GM21447 (cell line): ENCODE measurements around the gene PDSS2.

ENCODE experiments used
- ATAC-seq: cut with Tn5 transposase; IDR thresholded peaks from one replicate; pipeline ENCODE4 v1.9.1; 2021; ENCODE audit not compliant: unreplicated experiment

PDSS2 gene, protein sequence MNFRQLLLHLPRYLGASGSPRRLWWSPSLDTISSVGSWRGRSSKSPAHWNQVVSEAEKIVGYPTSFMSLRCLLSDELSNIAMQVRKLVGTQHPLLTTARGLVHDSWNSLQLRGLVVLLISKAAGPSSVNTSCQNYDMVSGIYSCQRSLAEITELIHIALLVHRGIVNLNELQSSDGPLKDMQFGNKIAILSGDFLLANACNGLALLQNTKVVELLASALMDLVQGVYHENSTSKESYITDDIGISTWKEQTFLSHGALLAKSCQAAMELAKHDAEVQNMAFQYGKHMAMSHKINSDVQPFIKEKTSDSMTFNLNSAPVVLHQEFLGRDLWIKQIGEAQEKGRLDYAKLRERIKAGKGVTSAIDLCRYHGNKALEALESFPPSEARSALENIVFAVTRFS

DNA sequence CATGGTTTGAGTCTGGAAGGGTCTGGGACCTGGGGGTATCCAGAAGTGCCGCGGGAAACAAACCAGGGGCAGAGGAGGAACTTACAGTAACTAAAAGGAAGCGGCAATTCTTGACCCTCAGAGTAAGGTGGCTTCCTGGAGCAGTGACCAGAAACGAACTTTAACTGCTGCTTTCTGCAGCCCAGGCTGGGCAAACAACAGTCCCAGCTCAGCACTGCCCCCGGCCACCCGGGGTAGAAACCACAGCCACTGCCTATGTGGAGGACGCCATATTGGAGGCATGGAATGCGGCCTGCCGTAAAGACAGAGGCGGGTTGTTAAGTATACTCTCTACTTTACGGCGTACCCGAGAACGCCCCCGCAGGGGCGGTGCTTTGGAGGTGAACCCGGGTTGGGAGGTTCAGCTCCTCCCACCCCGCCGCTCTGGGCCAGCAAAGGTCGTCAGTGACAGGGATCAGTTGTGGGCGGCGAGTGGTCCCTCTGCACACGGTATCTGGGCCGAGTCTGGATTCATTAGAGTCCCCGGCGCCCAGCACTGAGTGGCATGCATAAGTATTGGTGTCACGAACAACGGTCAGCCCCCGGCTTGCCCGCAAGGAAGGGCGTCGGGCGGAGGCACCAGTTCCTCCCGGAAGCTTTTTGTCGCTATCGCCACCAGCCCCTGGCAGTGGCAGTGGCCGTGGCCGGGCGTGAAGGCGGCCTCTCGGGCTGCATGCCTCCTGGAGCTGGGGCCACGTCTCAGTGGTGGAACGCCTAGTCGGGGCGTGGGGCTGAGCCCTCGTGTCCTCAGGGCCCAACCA lies at the start of gene PDSS2:
Gene PDSS2 (minus strand): TSS at position 282 of the 800 bp plus-strand sequence. CDS start 279 bp downstream, at position 3.
- ATAC-seq: peak; percentile 91

DNA sequence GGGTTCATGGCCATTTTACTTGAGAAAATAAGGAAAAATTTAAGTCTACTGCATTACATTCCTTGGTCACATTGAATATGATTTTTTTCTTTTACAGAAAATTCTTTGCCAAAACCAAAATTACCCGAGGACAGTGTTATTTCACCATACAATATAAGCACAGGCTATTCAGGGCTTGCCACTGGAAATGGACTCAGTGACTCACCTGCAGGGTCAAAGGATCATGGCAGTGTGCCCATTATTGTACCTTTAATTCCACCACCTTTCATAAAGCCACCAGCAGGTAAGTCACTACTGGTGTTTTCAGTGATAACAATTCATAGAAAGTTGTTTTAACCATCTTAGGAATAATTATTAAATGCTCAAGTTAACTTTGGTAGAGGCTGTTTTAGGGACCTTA lies 46.8 kb upstream of the PDSS2 start:
- ATAC-seq: no peak

DNA sequence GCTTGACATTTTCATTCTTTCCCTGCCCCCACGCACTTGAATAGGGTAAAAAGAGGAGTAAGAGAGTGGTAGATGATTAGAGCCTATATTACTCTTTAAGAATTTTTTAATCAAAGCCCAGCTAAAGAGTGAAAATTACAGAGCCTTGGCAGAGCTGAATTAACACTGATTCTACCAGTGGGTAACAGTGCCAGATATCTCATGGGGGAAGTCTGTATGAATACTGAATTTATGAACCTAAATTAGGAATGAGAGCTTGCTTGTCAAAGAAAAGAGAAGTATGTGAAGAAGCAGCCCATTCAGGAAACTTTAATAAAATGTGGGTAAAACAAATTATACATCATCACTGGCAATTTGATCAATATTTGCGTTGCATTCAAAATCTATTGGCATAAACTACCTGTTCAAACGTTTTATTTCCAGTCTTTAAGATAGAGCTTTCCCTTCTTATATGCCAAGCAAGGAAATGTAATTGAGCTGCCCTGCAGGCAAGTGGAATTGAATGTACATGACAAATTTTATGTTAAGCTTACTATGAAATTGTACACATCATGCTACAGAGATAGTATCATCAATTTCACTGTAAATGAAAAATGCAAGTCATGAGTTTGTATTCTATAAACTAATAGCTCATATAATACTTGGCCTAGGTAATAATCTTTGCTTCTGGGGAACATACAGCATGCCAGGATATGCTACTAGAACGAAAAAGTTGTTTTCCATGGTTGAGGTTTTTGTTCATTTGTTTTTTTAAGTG lies 45.1 kb upstream of the PDSS2 start:
- ATAC-seq: no peak

DNA sequence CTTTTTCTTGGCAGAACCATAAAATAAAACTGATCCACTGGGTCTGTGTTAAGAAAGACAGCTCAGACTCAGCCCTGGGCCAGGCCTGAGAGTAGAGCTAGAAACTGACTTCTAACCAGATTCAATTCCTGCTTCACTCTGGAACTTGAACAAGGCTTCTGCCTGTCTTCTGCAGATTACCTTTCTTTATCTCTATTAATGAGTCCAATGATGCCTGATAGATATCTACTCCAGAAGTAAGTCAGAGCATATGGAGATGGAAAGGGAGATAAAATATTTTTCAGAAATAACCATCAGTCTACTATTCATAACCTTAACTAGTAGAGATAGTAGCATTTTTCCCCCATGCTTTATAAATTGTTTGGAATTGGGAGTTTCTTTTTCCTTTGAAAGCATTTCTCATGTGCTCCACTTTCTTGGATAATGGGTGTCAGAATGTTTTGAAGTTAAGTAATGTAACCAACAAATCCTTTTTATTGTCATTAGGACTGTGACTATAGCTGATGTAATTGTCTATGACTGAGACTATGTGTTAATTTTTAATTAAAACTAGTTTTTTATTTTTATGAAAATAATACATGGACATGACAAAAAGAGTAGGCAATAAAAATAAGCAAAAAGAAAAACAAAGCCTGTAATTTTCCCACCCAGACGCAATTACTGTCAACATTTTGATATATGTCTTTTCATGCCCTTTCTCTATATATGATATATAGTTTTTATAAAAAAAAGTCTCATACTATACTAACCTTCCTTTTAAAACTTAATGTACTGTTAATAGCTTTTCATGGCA lies 37.7 kb upstream of the PDSS2 start:
- ATAC-seq: no peak

DNA sequence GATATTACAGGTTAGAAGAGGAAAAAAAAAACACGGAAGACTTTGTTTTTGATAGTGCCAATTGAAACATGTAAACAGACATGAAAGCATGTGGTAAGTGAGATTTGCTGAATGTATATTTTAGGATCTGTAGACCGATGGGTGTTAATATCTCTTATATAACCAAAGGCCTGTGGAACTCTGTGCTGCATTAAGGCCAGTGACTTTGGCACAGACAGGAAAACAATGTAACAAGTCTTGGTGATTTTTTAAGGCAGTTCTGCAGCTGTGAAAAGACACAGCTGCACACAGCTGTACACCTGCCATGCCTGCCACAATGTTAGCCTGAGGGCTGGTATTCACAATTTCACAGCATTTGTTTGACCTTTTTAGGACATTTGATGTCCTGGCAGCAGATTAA lies 36.6 kb upstream of the PDSS2 start:
- no peak for ATAC-seq

DNA sequence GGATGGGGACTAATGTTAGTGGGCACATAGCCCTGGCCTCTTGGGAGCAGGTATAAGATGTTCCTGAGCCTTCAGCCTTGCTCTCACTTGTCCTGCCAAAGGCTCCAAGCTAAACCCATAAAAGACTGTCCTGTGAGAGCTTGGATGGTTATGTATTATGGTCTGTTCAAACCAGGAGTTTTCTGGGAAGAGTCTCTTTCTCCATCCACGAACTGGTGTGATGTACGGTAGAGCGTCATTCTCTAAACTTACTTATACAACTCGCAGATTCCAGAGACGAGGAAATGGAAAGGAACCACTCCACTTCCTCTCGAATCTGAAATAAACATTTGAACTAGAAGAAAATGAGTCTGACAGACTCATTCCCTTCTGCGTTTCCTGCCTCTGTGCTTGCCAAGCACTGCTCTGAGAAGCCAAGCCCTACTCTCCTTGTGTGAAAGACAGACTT lies 35.9 kb upstream of the PDSS2 start:
- ATAC-seq: no peak

DNA sequence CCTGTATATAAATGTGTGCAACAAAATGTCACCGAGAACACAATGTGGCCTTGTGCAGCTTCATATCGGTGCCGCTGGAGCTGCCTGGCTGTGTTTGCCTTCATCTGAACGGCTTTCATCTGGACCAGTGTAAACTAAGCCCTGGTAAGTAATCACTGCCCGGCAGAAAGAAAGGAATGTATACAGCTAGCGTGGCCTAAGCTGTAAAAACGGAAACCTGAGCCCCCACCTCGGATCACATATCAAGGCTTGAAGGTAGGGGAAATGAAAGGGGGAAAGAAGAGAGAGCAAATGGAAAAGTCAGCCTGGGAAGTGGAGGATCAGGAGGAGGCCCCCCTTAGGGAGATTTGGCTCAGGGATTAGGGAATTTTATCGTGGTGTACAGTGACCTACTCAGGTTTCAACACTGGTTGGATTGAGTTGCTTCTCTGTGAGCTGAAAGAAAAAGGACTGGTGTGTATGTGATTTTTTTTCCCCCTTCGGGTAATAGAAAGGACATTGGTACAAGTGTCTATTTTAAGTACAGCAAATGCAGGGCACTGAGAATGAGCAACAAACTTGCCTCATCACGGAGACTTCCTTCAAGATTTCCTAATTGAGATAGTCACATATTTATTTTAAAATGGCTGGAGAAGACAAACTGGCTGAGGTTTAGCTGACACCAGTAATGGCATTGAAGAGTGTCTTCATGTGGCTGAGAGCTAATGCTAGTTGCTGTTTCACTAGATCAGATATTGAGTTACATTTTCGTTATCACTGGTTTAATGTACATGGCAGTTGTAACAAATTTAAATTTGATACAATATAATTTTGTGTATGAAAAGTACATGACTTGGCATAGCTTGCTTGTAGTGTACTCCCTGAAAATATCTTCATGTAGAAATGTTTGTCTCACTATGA lies 34.0 kb upstream of the PDSS2 start:
- no peak for ATAC-seq

DNA sequence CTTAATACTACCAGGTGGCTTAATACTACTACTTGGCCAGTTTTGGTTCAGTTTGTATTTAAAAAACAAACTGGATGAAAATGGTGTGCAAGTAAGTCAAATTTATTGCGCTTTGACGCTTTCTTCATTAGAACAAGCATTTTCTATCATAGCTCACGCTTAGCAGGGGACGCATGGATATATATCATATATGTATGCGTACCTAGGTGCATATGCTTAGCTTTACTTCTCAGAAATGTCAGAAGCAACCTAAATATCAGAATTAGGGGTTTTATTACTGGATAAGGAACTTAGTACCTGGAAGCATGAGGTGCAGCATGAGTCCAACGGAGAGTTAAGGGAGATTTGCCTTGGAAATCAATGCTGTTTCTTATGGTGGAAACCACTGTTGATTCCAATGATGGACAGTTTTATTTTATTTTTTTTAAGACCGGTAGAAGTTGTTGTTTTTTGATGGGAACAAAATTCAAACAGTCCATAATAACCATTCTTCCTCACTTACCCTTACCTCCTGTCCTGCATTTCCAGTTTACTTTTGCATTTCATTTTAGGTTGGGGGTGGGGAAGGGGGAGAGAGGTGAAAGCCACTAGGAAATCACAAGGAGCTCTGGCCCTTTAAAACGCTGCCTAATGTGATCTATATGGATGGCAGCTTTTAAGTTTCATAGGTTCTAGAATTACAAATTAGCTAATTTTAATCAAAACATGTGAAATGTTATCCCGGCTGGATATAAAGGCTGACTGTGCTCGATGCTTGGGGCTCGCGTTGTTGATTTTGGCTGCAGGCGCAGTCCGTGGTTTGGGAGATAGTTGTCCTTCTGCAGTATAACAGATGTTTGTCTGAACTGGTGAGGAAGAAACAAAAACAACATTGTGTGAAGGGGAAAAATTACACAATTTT lies 32.6 kb upstream of the PDSS2 start:
- no peak for ATAC-seq

DNA sequence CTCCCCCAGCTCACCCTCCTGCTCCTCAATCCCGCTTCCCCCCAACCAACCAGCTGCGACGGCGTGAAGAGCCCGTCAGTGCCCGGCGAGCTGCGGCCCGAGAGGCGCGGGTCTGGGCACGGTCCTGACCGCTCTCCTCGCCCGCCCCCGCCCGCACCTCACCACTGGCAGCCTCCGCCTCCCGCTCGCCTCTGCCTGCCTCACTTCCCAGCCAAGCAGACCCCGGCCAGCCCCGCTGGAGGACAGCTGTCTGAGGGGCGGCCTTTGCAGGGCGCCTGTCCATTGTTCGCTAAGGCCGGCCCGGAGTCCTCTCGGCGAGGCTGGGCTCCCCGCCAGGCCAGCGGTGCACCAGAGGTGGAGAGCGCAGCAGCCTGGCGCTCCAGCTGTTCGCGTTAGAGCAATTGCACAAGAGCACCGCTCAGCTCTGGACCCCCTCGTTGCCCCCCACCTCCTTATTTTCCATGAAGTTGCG lies 31.8 kb upstream of the PDSS2 start:
- ATAC-seq: no peak

DNA sequence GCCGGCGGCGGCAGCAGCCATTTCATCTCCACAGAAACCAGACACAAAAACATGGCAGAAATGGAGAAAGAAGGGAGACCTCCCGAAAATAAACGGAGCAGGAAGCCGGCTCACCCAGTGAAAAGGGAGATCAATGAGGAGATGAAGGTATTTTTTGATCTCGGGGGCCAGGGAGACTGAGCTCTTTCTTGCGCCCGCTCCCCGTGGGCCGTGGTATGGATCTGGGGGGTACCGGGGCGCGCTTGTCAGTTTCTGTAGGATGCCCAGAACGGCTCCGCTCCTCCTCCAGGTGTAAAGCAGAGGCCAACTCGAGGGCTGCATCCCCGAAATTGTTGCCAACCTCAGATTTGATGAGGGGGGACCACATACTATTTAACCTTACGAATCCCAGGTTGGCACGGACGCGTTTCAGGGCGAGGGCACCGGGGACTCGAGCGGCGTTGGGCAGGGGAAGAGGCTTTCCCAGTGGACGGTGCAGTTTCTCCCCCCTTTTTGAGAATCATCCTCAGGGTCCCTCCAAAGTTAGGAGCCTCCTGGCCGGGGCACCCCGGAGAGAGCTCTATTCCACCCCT lies 31.3 kb upstream of the PDSS2 start:
- no peak for ATAC-seq

DNA sequence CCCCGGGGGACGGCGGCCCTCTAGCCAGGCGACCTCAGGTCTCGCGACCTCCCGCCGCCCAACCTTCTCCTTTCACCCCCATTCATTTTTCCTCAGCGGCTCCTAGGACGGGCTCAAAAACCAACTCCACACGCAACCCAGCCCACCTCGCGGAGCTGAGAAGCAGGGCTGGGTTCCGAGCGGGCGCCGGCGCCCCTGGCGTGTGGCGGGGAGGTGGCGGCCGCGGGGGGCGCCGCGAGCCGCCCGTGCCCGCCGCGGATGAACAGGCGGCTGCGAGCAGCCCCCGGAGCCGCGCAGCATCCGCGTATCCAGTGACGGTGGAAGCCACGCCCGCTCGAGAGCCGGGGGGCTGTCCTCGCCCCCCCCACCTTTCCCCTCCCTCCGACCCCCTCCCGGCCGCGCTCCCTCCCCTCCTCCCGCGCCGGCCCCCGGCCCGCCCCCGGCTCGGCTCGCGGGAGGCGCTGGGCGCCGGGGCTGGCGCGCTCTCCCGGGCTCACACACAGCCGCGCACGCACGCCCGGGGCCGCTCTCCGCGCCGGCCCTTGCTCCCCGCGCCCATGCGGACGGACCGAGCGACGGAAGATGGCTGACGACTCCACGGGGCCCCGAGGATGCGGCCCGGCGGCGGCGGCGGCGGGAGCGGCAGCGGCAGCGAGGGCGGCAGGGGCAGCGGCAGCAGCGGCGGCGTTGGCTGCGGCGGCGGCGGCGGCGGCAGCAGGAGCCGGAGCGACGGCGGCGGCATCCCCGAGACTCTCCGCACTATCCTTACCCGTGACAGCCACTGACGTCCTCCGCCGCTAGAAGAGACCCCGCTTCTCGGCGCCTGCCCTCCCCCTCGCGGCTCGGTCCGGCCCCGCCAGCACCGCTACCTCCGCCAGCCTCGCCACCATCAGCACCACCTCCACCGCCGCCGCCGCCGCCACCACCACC lies 30.5 kb upstream of the PDSS2 start, which contains the start of gene SOBP:
Gene SOBP (plus strand): TSS at position 482 of the 930 bp plus-strand sequence. CDS start 500 bp downstream, outside the sequence.
- no peak for ATAC-seq

DNA sequence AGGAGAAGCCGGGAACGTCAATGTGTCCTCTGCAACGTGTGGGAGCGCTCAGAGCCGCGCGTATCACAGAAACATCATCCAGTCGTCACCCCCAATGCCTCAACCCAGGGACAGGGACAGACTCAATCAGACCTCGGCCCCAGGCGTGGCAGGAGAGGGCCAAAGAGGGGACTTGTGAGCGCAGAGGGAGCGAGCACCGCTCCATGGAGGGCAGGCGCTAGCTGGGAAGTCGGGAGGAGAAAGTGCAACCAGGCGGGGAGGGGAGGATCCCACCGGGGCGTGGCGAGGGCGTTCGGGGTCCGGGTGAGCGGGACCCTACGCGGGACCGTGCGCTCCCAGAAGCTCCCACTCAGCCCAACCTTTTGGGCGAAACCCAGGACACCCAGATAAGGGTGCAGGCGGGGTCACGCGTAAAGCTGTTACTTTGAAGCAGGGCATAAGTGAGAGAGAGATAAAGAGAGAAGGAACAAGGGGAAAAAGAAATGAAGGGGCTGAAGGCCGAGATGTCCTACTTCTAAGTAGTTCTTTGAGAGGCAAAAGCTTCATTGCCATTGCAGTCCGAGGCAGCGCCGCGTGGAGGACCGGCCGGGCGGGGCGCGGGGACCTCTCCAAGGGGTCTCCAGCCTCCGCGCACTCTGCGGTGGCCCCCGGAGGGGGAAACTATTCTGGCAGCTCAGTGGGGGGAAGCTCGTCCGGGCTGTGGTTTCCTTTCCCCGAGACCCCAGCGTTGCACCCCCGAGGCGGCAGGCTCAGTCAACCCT lies 29.7 kb upstream of the PDSS2 start:
- ATAC-seq: no peak

DNA sequence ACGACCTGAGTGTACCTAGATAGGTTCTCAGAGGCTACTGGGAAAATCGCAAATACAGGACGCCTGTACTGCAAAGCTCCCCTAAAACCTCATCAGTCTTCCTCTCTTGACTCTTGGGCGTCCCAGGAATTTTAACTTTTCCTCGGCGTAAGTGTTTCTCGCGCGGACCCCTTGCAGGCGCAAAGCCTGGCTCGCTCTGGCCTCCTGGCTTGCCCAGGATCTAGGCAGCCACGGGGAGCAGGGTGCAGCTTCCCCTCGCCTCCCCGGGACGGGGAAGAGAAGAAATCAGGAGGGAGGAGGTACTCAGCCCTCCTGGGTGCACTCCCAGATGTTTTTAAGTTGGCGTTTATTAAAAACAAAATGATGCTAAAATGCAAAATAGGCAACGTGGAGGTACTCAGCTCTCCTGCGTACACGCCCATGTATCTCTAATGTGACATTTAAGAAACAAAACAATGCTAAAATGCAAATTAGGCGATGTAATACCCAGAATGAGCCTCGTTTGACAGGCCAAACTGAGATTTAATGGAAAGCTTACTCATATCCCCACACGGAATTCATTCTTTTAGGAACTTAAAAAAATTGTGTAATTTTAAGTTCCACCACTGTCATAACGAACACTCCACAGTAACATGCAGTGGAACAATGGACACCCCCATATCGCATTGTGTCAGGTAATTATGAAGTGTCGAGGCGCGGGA lies 29.0 kb upstream of the PDSS2 start:
- no peak for ATAC-seq

DNA sequence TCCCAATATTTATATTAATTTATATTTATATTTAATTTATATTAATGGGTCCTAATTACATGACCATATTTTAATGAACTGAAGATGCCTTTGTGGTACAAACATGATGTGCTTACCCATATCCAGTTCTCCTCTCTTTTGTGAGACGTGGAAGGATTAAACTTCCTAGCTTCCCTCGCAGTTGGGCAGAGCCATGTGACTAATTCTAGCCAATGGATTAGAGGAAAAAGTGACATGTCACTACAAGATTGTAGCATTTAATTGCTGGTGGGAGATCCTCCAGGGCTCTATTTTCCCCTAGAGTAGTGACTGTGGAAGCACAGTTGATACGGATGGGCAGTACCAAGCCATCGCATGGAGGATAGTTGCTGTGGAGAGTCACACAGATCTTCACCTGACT lies 25.8 kb upstream of the PDSS2 start:
- no peak for ATAC-seq

DNA sequence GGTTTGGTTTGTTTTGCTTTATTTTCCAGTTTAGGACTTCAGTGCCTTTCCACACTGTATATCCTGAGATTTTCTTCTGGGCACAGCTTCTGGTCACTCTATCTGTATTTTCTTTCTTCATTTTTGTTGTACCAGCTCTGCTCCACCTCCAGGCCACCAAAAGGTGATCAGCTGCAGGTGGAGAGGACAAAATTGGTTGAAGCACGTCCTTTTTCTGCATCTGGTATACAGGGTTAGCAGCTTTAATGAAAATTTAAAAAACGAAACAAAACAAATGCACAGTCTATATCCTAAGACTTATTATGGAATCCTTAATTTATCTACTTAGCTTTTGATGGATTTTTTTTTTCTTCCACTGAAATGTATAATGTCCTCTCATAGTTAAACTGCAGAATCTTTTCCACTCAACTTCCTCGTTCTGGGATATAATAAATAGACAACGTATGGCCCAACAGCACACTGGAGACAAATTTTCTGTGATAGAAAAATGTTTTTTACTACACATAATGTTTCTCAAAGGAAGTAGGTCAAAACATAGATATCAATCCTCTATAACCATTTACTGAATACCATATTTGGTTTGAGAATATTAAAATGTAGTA lies 19.8 kb upstream of the PDSS2 start:
- ATAC-seq: no peak
